T-helper 17 cell (primary cell): Measurements from ENCODE around the gene CCDC12. TPM values are rescaled to one million over a fixed set of nuclear protein-coding genes. Genes with fewer than 3 reads are reported as not detected.
A peak's percentile ranks its signal among the peaks of the same experiment; 100 is the strongest.

Experiments used
- ATAC-seq: fragments of 150-1000 bp; cut with Tn5 transposase; 2 replicates; pipeline ENCODE4 v1.10.0; 2021; ENCODE audit warnings: mild to moderate bottlenecking, moderate library complexity
- DNase-seq, 3 donors: peaks; one replicate each; pipeline versions ENCODE4 v3.0.0 to v3.0.0-alpha.2; 2020 to 2021
- H3K9me3 ChIP-seq: one replicate; pipeline ENCODE4 v1.7.0; 2013; ENCODE audit warnings: low read length, mild to moderate bottlenecking; ENCODE audit not compliant: control insufficient read depth, poor library complexity, severe bottlenecking
- H3K27ac Mint-ChIP-seq: one replicate; pipeline ENCODE4 v1.8.0; 2022; ENCODE audit warnings: mild to moderate bottlenecking, moderate library complexity, mixed read lengths
- H3K27me3 Mint-ChIP-seq: one replicate; pipeline ENCODE4 v1.8.0; 2022; ENCODE audit warnings: mixed read lengths
- H3K36me3 Mint-ChIP-seq: one replicate; pipeline ENCODE4 v1.8.0; 2022; ENCODE audit warnings: low read depth, mixed read lengths
- H3K4me1 Mint-ChIP-seq: one replicate; pipeline ENCODE4 v1.8.0; 2022; ENCODE audit warnings: mild to moderate bottlenecking, mixed read lengths
- H3K4me3 Mint-ChIP-seq: one replicate; pipeline ENCODE4 v1.8.0; 2022; ENCODE audit warnings: mild to moderate bottlenecking, moderate library complexity, mixed read lengths
- total RNA-seq, 4 donors: library from RNA in 2 of 4; stranded (reverse) in 2 of 4; gene quantifications; one replicate each; pipeline ENCODE4 v1.2.3 and lab custom pipeline; 2022 to 2026

CCDC12 gene
- total RNA-seq, 2 donors from 2014 or later: 67.6 to 75.8 TPM

- peak overlapping the region; percentile 81 for H3K4me3 Mint-ChIP-seq
- H3K27me3 Mint-ChIP-seq: peaks cover 42% of the 10 kb centered on the region
- peaks cover 3% of the 10 kb centered on the region for H3K36me3 Mint-ChIP-seq
- peaks cover 16% of the 10 kb centered on the region for H3K4me1 Mint-ChIP-seq
- DNase-seq (peak in 1 of 3 donors; percentile 2), ATAC-seq (peak; percentile 59)
- no peak overlapping the region for H3K27ac Mint-ChIP-seq
- H3K9me3 ChIP-seq: no peaks in the 10 kb centered on the region
Observed at GRCh38 chr3:46898321-46899150, 78.0 kb downstream of the CCDC12 start.

GRCh38 chr3:46897829-46898320 is 78.7 kb downstream of the CCDC12 start:
- Mint-ChIP-seq H3K4me3 (peak overlapping the region; percentile 81), H3K27ac (no peak overlapping the region), H3K27me3 (peaks cover 47% of the 10 kb centered on the region), H3K4me1 (peaks cover 14% of the 10 kb centered on the region), H3K36me3 (peaks cover 3% of the 10 kb centered on the region)
- DNase-seq: no peak
- no peak for ATAC-seq
- H3K9me3 ChIP-seq: no peaks in the 10 kb centered on the region

- Mint-ChIP-seq H3K27ac (no peak overlapping the region), H3K4me3 (no peak overlapping the region), H3K36me3 (peaks cover 3% of the 10 kb centered on the region), H3K27me3 (peaks cover 56% of the 10 kb centered on the region), H3K4me1 (peaks cover 14% of the 10 kb centered on the region)
- no peaks in the 10 kb centered on the region for H3K9me3 ChIP-seq
- ATAC-seq (no peak), DNase-seq (no peak)
Observed at GRCh38 chr3:46897031-46897430, 79.5 kb downstream of the CCDC12 start.

- H3K27me3 Mint-ChIP-seq: peaks cover 62% of the 10 kb centered on the region
- H3K9me3 ChIP-seq: no peaks in the 10 kb centered on the region
- ATAC-seq (no peak), DNase-seq (no peak)
- H3K4me1 Mint-ChIP-seq: peaks cover 17% of the 10 kb centered on the region
- H3K4me3 Mint-ChIP-seq: no peak overlapping the region
- peaks cover 6% of the 10 kb centered on the region for H3K36me3 Mint-ChIP-seq
- no peak overlapping the region for H3K27ac Mint-ChIP-seq
Observed at GRCh38 chr3:46896386-46896785, 80.2 kb downstream of the CCDC12 start.

- peaks cover 69% of the 10 kb centered on the region for H3K27me3 Mint-ChIP-seq
- ATAC-seq: no peak
- peaks cover 18% of the 10 kb centered on the region for H3K4me1 Mint-ChIP-seq
- H3K4me3 Mint-ChIP-seq: no peak overlapping the region
- peaks cover 7% of the 10 kb centered on the region for H3K36me3 Mint-ChIP-seq
- DNase-seq: no peak
- no peaks in the 10 kb centered on the region for H3K9me3 ChIP-seq
- no peak overlapping the region for H3K27ac Mint-ChIP-seq
Observed at GRCh38 chr3:46895761-46896160, 80.8 kb downstream of the CCDC12 start.

GRCh38 chr3:46895204-46895660 is 81.3 kb downstream of the CCDC12 start:
- ATAC-seq (peak; percentile 82), DNase-seq (peak; percentile 62 to 80 (median 68))
- H3K9me3 ChIP-seq: no peaks in the 10 kb centered on the region
- Mint-ChIP-seq H3K4me1 (peaks cover 18% of the 10 kb centered on the region), H3K27me3 (peaks cover 71% of the 10 kb centered on the region), H3K27ac (no peak overlapping the region), H3K4me3 (no peak overlapping the region), H3K36me3 (peaks cover 7% of the 10 kb centered on the region)

GRCh38 chr3:46894256-46894655 is 82.3 kb downstream of the CCDC12 start:
- ATAC-seq (no peak), DNase-seq (peak in 1 of 3 donors; percentile 1)
- no peak overlapping the region for H3K27ac Mint-ChIP-seq
- H3K36me3 Mint-ChIP-seq: peaks cover 7% of the 10 kb centered on the region
- H3K9me3 ChIP-seq: no peaks in the 10 kb centered on the region
- H3K27me3 Mint-ChIP-seq: peaks cover 68% of the 10 kb centered on the region
- H3K4me1 Mint-ChIP-seq: peaks cover 18% of the 10 kb centered on the region
- no peak overlapping the region for H3K4me3 Mint-ChIP-seq

- ATAC-seq (no peak), DNase-seq (peak in 1 of 3 donors; percentile 8)
- no peak overlapping the region for H3K27ac Mint-ChIP-seq
- peaks cover 14% of the 10 kb centered on the region for H3K4me1 Mint-ChIP-seq
- no peak overlapping the region for H3K4me3 Mint-ChIP-seq
- no peaks in the 10 kb centered on the region for H3K9me3 ChIP-seq
- peaks cover 63% of the 10 kb centered on the region for H3K27me3 Mint-ChIP-seq
- H3K36me3 Mint-ChIP-seq: peaks cover 7% of the 10 kb centered on the region
Observed at GRCh38 chr3:46893763-46894162, 82.8 kb downstream of the CCDC12 start.

GRCh38 chr3:46893146-46893748 is 83.3 kb downstream of the CCDC12 start:
- H3K4me1 Mint-ChIP-seq: peaks cover 13% of the 10 kb centered on the region
- H3K4me3 Mint-ChIP-seq: no peak overlapping the region
- peak in 1 of 3 donors; percentile 7 for DNase-seq
- H3K36me3 Mint-ChIP-seq: peaks cover 7% of the 10 kb centered on the region
- H3K27me3 Mint-ChIP-seq: peaks cover 60% of the 10 kb centered on the region
- no peak for ATAC-seq
- no peak overlapping the region for H3K27ac Mint-ChIP-seq
- no peaks in the 10 kb centered on the region for H3K9me3 ChIP-seq

GRCh38 chr3:46892285-46893145 is 84.0 kb downstream of the CCDC12 start:
- H3K4me1 Mint-ChIP-seq: peaks cover 9% of the 10 kb centered on the region
- ATAC-seq (peak; percentile 39), DNase-seq (no peak)
- H3K27ac Mint-ChIP-seq: no peak overlapping the region
- H3K27me3 Mint-ChIP-seq: peaks cover 60% of the 10 kb centered on the region
- no peaks in the 10 kb centered on the region for H3K9me3 ChIP-seq
- peaks cover 7% of the 10 kb centered on the region for H3K36me3 Mint-ChIP-seq
- peak overlapping the region; percentile 70 for H3K4me3 Mint-ChIP-seq

- Mint-ChIP-seq H3K27ac (no peak overlapping the region), H3K36me3 (peaks cover 7% of the 10 kb centered on the region), H3K4me3 (no peak overlapping the region), H3K4me1 (peaks cover 9% of the 10 kb centered on the region), H3K27me3 (peaks cover 50% of the 10 kb centered on the region)
- H3K9me3 ChIP-seq: no peaks in the 10 kb centered on the region
- DNase-seq: no peak
- ATAC-seq: no peak
Observed at GRCh38 chr3:46891132-46891531, 85.4 kb downstream of the CCDC12 start.

GRCh38 chr3:46890132-46890531 is 86.4 kb downstream of the CCDC12 start:
- no peak for ATAC-seq
- peaks cover 49% of the 10 kb centered on the region for H3K27me3 Mint-ChIP-seq
- no peak overlapping the region for H3K4me3 Mint-ChIP-seq

More at GRCh38 chr3:46890132-46890531, 86.4 kb downstream of the CCDC12 start:
- Mint-ChIP-seq H3K27ac (no peak overlapping the region), H3K36me3 (peaks cover 5% of the 10 kb centered on the region), H3K4me1 (peaks cover 5% of the 10 kb centered on the region)
- H3K9me3 ChIP-seq: no peaks in the 10 kb centered on the region
- DNase-seq: no peak
